GM21717 (cell line): ENCODE data around the gene RBM22.

ENCODE experiments used
- ATAC-seq: cut with Tn5 transposase; IDR thresholded peaks from one replicate; pipeline ENCODE4 v1.9.1; 2021; ENCODE audit warnings: mild to moderate bottlenecking, moderate library complexity; ENCODE audit not compliant: unreplicated experiment

The RBM22 gene

DNA sequence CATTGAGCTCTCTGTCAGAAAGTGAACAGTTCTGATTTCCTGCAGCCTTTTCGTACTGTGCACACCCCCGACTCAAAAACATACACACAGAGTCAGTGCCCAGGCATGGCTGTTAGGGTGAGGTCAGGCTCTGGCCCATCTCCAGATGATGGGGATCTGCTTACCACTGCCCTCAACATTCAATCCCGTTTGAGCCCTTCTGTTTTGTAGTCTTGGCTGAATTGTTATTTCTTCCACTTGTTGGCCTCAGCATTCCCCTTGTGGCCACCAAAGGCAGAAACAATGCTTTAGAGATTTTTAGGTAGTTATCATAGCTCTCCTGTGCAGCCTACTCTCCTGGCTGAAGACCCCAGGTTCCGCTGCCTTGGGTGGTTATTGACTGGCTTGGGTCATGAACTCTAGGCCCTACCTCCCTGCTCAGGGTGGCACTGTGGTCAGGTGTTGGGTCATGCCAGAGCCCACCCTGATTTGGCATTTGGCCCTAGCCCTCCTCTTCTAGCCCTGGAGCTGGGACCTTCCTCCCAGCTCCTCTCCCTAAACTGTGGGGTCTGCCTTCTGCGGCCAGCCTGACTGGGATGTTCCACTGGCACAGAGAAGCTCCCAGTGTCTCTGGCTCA lies 47.6 kb downstream of the RBM22 start:
- ATAC-seq = no peak

GRCh38 chr5:150651924-150652671 lies 48.8 kb downstream of the RBM22 start:
- no peak for ATAC-seq

DNA sequence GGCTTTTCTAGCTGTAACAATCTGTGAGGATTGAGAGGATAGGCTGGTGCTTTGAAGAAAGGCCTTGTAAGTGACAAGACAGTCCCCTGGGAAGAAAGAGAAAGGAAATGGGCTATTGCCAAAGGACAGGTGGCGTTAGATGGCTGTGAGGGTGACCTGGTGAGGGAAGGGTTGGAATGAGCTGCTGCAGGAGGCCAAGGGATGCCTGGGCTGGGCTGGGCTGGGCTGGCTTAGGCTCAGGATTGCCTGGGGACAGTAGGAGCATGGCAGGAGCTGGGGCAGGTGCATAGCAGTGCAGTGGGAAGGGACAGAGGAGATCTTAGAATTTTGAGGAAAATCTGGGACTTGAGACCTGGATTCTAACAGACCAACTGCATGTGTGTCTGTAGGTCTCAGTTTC lies 49.5 kb downstream of the RBM22 start:
- ATAC-seq = no peak

DNA sequence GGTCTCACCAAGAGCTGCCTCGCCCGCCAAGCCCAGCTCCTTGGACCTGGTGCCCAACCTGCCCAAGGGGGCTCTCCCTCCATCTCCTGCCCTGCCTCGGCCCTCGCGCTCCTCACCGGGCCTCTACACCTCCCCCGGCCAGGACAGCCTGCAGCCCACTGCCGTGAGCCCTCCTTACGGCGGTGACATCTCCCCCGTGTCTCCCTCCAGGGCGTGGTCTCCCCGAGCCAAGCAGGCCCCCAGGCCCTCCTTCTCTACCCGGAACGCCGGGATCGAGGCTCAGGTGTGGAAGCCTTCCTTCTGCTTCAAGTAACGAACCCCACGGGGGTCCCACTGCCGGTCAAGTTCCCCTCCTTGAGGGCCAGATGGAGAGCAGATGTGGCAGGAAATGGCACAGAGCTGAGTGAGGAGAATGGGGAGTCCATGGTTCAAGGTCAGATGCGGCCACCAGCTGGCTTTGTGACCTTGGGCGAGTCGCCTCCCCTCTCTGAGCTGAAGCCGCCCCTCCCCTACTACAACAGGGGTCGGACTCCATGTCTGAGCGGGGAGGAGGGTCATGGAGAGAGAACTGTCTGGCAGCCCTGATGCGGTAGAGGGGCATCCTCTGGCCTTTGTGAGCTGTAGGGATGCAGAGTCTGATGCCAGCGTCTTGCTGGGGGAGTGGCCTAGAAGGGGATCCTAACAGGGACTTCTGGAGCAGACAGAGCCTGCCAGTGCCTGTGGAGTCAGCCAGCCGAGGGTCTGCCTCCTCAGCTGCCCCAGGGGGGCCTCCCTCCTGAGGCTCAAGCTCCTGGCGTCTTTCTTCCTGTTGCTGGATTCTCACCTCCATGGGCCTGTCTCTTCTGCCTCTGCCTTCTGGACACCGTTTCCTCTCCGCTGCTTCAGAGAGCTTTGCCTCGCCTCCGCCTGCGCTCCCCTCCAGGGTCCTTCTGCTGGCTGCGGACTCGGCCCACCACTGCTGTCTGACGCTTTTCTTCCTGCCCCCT lies 50.5 kb downstream of the RBM22 start:
- ATAC-seq = no peak

GRCh38 chr5:150649108-150650020 lies 51.5 kb downstream of the RBM22 start:
- ATAC-seq = no peak

DNA sequence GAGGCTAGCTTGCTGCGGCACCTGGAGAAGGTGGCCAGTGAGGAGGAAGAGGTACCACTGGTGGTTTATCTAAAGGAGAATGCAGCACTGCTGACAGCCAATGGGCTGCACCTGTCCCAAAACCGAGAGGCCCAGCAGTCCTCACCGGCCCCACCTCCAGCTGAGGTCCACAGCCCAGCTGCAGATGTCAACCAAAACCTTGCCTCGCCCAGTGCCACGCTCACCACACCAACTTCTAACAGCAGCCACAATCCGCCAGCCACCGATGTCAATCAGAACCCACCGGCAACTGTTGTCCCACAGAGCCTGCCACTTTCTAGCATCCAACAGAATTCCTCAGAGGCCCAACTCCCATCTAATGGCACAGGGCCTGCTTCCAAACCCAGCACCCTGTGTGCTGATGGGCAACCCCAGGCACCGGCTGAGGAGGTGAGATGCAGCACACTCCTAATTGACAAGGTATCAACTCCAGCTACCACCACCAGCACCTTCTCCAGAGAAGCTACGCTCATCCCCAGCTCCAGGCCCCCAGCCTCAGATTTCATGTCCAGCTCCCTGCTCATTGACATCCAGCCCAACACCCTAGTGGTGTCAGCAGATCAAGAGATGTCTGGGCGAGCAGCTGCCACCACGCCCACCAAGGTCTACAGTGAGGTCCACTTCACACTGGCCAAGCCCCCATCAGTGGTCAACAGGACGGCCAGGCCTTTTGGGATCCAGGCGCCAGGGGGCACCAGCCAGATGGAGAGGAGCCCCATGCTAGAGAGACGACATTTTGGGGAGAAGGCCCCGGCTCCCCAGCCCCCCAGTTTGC lies 52.4 kb downstream of the RBM22 start:
- ATAC-seq = no peak

DNA sequence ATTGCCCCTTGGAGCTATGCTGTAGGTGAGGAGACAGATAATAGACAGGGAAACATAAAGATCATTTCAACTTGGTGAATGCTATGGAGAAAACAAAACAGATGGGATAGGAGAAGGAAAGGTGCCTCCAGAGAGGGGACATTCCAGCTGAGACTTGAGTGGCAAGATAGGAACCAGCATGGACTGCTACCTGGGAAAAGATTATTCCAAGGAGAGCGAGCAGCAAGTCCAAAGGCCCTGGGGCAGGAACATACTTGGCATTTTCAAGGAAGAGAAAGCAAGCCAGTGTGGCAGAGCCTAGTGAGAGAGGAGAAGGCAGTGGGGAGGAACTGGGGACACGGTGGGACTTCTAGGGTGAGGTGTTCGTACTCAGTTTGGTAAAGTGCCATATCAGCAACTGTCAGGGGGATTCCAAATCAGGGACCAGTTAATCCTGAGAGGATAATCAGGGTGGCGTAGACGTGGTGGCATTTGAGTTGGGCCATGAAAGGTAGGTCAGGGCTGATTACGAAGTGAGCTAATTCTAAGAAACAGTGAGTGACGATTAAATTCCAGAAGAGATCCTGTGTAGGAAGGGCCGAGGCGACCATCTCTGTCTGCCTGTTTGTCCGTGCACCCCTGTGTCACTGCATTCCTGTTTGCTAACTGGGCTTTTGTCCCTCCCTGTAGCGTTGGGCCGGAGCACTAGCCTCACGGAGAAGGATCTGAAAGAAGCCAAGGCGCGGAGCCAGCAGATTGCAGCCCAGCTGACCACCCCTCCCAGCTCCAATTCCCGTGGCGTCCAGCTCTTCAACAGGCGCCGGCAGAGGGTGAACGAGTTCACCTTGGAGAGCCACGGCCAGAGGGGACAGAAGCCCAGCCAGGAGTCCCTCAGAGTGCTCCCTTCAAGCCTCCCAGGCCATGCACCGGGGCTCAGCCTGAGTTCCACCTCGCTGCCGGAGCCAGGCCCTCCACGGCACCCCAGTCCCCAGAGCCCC lies 53.3 kb downstream of the RBM22 start:
- no peak for ATAC-seq

DNA sequence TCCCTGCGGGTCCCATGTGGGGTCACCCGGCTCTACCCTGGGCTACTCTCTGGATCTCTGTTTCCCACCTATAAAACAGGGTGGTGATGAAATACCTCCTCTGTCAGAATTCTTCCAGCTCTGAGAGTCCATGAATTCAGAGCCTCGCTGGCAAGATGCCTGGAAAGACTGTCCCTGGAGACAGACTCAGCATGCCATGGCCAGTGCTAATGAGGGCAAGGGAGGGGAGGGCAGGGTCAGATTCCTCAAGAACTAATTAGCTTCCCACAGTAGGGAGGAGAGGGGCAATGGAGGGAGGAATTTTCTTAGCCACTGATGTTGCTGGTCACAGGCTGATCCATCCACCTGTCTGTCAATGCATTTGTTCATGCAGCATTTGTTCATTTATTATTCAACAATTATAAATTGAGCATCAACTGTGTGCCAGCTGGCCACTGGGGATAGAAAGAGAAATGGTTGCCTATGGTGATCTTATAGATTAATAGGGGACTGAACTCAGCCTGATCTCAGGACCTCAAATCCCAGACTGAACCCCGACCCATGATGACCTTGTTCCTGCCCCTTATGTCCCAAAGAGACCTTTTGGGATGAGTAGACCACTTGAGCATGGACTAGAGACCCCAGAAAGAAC lies 55.7 kb downstream of the RBM22 start:
- no peak for ATAC-seq

DNA sequence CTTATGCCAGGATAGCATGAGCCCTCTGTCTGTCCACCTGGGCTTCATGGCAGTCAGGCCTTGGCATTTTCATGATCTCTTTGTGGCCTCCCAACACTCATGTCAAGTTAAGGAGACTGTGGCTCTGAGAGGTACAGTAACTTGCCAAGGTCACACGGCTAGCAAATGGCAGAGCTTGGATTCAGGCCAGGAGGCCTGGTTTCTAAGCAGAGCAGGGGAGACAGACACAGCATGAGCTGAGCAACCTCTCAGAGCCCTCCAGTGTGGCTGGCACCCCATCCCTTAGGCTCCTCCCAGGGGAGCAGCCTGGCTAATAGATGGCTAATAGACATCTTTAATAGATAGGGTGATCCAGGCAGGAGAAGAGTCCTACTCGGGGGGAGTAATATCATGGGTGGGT lies 56.3 kb downstream of the RBM22 start:
- no peak for ATAC-seq

DNA sequence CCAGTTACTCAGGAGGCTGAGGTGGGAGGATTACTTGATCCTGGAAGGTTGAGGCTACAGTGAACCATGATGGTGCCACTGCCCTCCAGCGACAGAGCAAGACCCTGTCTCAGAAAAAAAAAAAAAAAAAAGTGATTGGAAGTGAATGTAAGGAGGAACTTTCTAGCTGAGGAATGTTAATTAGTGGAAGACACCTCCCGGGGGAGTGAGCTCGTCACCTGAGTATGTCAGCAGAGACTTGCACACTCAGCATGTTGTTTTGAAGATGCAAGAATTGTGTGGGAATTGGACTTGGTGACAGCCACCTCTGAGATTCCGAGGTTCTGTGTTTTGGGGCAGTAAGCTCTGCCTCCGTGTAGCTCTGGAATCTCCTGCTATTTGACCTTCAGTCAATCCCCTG lies 56.8 kb downstream of the RBM22 start:
- no peak for ATAC-seq

- ATAC-seq = no peak
Observed at GRCh38 chr5:150642991-150643710, 57.7 kb downstream of the RBM22 start.

GRCh38 chr5:150642567-150642927 lies 58.3 kb downstream of the RBM22 start:
- no peak for ATAC-seq

DNA sequence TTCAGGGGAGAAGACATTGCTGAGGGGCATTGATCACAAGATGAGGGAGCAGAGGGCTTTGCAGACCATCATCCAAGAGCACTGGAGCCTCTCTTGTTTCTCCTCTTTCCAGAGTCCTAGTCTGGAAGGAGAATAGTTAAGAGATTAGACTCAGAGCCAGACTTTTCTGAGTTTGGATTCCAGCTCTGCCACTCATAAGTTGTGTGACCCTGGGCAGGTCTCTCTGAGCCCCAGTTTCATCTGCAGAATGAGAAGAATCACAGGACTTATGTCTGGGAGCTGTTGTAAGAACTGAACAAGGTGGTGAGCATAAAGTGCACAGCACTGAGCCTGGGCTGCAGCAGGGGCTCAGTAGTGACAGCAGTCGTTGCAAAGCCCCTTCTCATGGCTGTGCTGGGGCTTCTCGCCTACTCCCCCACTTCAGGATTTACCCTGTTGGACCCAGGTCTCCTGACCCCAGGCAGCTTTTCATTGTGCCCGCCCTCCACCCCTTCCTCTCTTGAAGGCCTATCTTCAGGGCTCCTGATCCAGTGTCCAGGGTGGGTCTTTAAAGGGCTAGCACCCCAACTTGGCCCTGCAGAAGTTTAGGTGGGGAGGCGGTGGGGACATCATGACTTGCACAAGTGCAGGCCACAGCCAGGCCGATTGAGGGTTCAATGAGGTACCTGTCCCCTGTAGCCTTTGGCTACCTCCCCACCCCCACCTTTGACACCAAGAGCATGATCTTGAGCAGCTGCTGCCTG lies 58.9 kb downstream of the RBM22 start:
- no peak for ATAC-seq

DNA sequence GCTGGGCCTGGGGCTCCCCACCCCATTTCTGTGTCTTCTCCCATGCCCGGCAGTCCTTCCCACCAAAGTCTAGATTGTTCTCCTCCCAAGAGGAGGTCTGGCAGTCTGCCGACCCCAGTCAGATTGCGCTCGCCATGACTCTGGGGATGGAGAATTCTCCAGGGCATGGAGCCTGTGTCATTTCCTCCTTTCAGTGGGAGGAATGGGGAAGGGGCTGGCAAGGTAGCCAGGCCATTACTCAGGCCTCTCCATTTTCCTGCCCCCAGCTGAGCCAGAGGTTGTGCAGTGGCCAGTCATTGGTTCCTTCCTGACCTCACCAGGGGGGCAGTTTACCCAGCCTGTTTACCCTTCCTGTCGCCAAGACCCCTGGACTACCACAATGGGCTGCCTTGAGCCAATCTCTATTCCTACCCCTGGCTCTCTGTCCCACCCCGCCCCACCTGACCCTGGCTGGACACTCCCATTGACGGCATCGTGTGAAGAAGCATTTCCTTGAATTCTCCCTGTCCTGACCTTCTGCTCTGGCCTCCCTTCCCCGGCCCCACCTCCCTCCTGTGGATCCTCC lies 59.8 kb downstream of the RBM22 start:
- no peak for ATAC-seq
